ENCODE data around the gene KDM4B. TPM values are rescaled to one million over a fixed set of nuclear protein-coding genes. Genes with fewer than 3 reads are reported as not detected.

The KDM4B gene
- total RNA-seq, 1 donor: 26.7 TPM

DNA sequence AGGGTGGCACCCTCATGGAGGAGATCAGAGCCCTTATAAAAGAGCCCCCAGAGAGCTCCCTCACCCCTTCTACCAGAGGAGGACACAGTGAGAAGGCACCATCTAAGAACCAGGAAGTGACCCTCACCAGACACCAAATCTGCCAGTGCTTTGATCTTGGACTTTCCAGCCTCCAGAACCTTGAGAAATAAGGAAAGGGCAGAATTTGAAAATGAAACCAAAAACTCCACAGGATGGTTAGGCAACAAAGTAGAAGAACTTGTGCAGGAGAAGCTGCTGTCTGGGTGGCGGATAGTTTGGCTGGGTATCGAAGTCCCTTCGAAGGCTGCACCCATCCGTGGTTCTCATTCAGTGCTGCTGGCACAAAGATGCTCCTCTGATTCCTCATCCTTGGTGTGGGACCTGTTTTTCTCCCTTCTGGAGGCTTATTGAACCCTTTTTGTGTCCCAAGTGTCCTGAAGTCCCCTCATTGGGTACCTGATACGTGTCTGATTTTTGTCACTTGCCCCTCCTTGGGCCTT, 130.8 kb downstream of the KDM4B start:
- no peak for DNase-seq (ENCODE audit: low read depth in 2 of 3, low spot score in 2 of 3)

DNA sequence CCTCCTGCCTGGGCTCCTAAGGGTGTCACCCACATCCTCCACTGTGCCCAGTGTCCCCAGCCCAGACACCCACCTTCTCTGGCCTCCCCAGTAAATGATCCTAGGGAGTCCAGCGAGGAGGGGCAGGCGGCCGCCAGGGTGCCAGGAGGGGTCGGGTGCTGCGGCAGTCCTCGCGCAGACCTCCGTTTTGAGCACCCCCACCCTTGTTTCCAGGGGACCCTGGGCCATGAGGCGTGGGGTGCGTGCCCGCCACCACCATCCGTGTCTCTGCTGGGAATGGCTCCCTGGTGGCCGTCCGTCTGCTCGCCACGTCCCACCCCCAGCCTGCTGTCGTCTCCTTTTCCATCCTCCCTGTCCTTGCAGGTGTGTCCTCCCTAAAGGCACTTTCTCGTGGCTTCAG, 133.0 kb downstream of the KDM4B start:
- no peak for DNase-seq (ENCODE audit: low read depth in 2 of 3, low spot score in 2 of 3)

DNA sequence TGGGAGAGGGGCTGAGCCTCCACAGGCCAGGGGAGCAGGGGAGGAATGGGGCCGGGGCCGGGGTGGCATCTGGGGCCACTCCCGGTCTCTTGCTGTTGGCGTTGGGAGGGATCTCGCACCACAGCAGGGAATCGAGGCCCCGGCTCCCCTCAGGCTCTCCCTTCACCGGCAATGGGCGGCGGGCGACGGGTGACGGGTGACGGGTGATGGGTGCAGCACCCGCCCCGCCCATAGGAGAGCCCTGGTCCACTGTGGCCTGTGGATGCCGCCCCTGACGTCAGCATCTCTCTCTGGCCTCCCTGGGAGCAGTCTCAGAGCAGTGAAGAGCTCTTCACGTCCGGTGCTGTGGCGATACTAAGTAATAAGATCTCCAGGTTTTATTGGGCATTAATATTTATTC, 133.6 kb downstream of the KDM4B start:
- no peak for DNase-seq (ENCODE audit: low read depth in 2 of 3, low spot score in 2 of 3)

DNA sequence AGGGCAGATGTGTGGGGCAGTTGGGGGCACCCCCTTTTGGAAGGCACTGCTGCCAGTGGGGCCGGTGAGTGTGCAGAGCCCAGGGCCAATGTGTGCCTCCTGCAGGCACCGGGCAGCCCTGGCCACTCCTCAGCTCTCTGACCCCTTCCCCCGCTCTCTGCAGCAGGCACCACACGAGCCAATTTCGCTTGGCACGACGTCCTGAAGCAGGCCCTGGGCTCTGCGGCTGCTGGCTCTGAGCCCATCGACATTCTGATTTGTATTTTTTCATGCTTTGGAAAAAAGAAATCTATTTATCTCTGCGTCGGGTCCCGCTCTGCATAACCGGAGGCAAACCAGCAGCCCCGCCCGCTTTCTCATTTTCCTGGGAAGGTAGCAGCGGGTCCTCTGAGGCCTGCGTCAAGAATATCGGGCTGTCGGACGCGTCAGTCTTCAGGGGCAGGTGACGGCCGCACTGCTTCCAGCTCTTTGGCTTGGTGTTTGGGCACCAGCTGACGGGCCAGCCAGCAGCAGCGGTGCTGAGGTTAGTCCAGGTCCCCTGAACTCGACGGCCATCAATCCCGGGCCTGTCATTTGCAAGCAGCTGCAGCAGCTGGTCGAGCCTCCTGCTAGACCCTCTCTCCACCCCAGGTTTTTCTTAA, 134.3 kb downstream of the KDM4B start:
- DNase-seq (ENCODE audit: low read depth in 2 of 3, low spot score in 2 of 3): no peak

DNA sequence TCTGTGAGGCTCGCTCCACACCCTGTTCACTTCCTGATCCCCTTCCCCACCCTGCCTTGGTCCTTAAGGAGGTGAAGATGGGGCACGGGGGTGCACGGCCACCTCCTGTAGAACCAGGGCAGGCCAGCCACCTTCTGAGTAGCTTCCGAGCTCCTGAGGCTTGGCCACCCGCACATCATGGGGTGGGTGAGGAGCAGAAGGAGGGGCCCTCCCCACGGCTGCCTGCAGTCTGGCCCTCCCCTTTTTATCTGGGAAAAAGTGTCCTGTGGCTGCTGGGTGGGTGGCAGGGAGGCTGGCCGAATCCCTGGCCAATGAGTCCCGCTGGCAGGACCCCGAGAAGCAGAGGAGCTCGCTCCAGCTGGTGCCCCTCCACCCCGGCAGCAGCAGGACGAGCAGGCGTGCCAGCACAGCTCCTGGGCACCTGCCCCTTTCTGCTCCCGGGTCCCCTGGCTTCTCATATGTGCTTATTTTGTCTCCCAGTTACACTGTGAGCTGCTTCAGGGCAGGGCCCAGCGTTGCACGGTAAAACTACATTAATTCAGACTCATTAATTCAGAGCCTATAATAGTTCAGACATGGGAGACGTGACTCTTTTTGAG, 135.0 kb downstream of the KDM4B start:
- no peak for DNase-seq (ENCODE audit: low read depth in 2 of 3, low spot score in 2 of 3)

DNA sequence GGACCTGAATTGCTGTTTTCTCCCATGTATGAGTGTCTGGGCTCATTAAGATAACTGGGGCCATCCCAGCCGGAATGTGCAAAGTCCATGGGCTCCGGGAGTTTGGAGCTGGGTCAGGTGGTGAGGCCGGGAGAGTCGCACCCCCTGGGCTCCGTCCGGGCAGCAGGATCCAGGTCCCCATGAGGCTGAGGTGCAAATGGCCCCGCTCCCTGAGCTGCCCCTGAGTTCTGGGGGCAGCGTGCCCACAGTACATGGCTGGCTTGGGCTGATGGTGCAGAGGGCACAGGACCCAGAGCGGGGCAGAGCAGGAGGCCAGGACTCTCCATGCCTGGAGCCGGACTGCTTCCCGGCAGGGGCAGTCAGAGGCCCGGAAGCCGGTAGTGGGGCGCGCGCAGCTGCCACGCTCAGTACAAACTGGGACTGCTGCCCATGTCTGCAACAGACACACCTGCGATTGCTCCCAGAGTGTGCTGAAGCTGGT, 136.0 kb downstream of the KDM4B start:
- DNase-seq (ENCODE audit: low read depth in 2 of 3, low spot score in 2 of 3): no peak

DNA sequence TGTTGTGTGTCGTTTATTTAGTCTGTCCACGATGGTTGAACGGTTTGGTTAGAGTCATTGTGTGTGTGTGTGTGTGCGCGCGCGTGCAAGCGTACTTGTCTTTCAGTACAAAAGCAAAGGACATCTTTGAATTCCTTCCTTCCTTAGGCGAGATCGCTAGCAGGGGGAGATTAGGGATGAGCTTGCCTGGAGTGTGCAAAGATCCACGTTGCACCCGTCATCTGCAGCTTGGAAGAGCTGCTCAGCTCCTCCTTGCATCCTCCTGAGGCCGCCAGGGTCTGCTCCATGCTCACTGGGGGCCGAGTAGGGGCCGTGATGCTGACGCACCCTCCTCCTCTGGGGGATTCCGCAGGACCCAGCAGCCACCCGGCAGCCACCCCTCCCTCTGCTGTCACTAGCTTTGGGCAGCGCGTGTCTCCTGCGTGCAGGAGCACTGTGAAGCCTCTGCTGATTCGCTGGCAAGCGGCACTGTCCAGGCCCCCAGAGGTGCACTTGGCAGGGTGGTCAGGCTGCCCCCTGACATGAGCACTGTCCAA, 137.3 kb downstream of the KDM4B start:
- no peak for DNase-seq (ENCODE audit: low read depth in 2 of 3, low spot score in 2 of 3)

DNA sequence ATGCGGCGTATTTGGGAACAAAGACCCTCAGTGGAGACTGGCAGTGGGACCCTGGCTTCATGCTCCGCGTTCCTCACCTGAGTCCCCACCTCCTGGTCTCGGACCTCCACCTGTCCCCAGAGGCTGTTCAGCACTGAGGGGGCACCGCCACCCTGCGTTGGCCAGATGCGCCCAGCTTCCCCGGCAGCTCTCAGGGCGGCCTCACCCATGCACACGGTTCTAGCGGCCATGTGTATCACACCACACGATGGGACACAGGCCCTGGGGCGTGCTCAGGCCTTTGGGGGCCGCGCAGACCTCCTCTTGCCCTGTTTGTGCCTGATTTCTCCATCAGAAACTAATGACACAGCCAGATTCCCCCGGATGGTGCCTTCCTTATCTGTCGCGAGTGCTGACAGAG, 138.1 kb downstream of the KDM4B start:
- no peak for DNase-seq (ENCODE audit: low read depth in 2 of 3, low spot score in 2 of 3)

DNA sequence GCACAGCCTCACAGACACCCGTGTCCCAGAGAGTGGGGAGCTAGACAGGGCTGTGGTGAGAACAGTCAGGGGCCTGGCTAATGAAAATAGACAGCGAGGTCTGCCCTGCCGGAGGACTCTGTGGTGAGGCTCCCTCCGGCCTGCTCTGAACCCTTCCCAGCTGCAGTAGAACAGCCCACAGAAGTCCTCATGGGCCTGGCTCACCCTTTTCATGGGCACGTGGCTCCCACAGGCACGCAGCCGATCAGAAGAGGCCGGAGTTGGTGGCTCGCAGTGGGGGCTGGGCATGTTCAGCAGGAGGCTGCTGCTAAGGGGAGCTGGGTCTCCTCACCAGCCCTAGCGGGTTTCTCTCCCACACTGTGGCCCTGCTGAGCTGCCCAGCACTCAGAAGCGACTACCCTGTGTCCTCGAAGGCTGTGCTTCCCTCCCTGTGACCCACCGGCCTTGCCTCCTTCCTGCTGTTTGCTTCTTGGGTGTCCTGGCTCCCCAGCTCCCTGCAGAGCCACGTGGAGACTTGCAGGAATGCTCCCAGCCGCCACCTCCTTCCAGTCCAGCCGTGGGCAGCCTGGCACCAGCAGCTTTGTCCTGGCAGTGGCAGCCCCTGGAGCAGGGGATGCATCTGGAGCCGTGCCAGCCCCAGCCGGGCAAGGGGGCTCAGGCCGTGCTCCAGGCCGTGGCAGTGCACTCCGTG, 138.7 kb downstream of the KDM4B start:
- no peak for DNase-seq (ENCODE audit: low read depth in 2 of 3, low spot score in 2 of 3)

DNA sequence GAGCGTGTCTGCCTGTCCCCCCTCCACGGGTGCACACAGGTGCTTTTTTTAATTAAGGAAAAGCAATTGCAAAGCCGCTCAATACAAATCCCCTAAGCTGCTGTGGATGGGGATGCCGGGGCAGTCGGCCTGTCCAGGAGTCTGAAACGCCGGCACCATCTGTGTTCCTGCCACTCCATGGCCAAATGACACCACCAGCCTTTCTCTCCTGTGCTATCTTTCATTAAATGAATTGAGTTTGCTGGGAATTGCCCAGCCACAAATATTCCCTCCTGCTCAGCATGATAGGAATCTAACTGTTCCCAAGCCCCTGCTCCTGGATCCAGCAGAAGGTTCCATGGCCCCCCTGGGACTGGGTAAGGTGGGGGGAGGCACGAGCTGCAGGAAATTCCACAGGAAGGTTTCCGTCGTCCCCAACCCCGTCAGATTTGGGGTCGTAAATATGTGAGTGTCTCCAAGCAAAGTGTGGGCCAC, 139.2 kb downstream of the KDM4B start:
- no peak for DNase-seq (ENCODE audit: low read depth in 2 of 3, low spot score in 2 of 3)

DNA sequence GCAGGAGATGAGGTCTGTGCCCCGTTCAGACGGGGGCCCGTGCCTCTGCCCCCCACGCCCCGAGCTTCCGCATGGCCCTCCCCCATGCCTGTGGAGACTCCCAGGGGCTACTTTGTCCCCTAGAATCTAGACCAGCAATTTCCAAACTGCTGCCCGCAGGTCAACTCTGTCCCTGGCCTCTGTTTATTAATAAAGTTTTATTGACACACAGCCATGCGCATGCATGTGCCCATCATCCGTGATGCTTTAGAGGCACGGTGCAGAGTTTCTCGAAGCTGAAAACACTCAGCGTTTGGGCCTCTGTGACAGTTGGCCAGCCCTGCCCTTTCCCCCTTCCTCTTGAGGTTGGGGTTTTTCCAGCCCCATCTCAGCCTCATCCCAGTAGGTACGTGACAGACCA, 140.0 kb downstream of the KDM4B start:
- no peak for DNase-seq (ENCODE audit: low read depth in 2 of 3, low spot score in 2 of 3)

DNA sequence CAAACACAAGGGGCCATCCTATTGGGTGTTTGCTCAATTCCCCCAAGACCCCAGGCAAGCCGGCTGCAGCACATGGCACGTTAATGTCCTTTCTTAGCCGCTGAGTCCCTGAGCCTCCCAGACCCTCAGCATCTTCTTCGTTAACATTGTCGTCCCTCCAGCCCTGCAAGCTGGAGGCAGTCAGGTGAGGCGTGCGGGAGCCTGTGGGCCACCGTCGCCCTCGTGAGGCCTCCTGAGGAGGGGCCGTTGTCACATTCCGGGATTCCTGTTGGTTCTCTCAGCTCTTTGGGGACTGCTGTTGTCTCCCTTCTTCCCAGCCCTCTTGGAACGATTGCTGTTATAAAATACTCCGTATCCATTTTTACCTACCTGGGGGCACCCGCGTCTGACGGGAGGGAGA, 140.6 kb downstream of the KDM4B start:
- DNase-seq (ENCODE audit: low read depth in 2 of 3, low spot score in 2 of 3): no peak

DNA sequence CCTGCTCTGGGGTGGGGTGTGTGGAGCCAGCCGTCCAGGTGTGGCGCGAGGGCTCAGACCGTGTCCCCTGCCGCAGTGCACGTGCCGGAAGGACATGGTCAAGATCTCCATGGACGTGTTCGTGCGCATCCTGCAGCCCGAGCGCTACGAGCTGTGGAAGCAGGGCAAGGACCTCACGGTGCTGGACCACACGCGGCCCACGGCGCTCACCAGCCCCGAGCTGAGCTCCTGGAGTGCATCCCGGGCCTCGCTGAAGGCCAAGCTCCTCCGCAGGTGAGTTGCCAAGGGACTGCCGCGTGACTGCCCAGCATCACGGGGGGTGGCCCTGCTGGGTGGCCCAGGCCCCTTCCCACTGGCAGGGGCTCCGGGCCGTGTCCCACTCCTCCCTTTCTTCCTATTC, 141.6 kb downstream of the KDM4B start:
- DNase-seq (ENCODE audit: low read depth in 2 of 3, low spot score in 2 of 3): no peak

DNA sequence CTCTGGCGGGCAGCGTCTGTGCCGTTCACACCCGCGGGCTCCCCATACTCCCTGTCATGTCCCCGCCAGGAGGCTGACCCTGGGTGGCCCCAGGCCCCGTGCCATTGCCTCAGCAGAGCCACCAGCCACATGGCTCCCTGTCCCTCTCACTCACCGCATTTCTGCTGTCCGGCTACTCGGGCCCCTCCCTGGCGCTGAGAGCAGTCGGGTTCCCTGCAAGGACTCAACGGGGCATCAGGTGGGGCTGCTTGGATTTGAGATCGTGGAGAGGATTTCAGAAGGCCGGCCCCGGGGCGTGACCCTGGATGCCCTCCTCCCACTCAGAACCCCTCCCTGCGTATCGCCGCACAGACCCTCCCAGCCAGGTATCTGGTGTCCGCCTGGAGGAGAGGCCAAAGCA, 142.1 kb downstream of the KDM4B start:
- no peak for DNase-seq (ENCODE audit: low read depth in 2 of 3, low spot score in 2 of 3)

DNA sequence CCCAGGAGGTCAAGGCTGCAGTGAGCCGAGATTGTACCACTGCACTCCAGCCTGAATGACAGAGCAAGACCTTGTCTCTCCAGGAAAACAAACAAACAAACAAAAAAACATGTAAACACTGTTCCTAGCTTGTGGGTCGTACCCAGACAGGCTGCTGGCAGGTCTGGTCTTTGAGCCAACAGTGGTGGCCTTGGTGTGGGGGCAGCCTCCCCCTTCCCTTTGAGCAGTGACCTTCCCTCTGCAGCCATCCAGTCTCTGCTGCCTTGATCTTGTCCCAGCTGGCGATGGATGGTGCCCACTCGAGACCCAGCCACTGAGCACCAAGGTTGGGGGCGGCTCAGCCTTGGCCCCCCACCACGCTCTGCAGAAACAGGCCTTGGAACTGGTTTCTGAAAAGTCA, 143.3 kb downstream of the KDM4B start:
- DNase-seq (ENCODE audit: low read depth in 2 of 3, low spot score in 2 of 3): no peak

DNA sequence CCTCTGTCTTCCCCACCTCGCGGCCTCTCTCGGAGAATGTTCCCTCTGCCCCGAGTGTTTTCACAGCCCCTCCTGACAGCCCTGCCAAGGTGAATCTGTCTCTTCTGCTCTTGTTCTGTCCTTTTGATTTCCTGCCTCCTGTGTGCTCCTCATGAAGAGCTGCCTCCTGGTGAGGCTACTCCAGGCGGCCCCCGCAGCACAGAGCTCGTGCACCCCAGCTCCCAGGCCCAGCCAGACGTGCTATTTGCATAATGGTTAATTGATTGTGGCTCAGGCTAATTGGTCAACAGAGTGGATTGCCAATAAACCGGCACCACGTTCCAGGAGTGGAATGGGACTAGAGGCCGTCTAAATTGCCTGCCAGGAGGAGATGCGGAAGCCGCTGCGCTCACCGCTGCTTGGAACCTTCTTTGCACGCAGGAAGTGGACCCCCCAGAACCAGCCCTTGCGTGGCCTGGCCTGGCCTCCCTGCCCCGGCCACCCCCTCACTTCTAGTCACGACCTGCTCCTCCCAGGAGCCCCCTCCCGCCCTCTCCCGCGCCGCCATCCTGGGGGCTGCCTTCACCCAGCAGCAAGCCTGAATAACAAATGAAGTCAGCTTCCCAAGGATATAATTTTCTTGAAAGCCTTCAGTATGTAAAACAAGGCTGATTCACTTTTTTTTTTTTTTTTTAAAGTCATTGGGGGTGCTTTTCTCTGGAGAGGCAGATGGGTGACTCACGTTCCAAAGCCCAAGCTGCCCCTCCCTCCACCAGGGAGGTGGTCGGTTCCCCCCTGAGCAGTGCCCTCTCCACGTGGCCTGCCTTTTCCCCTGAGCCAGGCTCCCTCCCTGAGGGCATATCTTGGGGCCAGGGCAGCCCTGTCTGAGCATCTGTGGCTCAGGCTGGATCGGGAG, 144.0 kb downstream of the KDM4B start:
- DNase-seq (ENCODE audit: low read depth in 2 of 3, low spot score in 2 of 3): no peak

DNA sequence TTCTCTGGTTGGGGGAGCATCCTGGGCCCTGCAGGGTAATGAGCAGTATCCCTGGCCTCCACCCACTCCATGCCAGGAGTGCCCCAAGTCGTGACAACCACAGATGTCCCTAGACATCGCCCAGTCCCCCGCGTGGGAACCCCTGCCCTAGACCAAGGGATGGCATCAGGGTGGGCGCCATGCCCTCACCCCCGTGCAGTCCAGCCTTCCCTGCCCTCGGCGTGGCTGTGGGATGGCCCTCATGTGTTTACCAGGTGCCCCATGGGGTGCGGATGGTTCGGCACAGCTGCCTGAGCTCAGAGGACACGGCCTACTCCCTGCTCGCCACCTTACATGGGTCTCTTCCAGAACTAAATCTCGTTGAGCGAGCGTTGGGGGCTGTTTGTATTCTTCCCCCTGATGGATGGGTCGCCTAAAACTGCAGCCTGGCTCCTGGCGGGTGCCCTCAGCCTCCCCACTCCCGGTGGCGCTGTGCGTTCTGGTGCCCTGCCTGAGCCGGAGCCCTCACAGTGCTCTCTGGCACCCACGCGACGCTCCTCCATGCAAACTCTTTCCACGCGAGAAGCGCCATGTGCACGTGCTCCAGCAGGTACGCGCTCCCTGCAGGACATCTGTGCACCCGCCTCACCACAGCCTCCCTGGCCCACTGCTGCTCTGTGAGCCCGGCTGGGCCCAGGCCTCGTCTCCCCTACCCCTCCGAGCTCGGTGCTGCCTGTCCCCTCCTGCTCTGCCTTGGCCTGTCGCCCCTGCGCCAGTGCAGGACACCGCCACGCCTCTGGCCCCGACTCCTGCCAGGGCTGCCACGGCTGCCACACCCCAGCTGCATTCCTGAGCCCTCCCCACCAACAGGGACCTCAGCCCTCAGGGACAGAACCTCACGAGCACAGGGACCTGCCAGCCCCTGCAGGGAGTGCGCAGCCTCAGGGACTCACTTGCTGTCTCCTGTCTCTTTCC, 145.0 kb downstream of the KDM4B start:
- DNase-seq (ENCODE audit: low read depth in 2 of 3, low spot score in 2 of 3): no peak

DNA sequence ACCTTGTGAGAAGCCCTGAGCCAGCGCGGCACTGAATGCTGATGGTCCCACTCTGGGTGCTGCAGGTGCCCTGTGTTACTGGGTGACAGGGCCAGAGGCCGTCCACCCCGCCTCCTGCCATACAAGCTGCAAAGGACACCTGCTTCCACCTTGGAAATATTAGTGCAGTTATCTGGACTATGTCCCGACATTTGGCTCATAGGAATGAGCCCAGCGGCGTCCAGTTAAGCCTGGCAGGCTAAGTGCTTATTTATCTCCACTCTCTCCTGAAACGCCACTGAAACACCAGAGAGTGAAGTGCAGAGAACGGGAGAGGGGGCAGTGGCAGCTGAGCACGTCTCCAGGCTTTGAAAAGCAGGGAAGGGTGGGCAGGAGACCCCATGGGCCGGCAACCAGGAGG, 145.8 kb downstream of the KDM4B start:
- DNase-seq (ENCODE audit: low read depth in 2 of 3, low spot score in 2 of 3): no peak

DNA sequence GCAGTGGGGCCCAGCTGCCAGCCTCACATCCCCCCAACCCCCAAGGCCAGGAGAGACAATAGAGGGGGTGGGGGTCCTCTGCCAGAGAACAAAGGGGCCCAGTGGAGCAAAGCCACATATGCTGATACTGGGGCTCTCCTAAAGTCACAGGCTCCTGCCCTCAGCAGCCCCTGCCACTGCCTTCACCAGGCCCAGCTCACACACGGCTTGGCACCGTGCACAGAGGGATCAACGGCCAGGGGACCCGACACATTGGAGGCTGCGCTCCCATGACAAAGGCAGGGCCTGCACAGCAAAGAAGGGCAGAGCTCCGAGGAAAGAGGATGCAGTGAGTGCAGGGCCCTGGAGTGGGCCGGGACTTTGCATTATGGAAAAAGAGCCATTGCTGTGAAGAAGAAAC, 146.4 kb downstream of the KDM4B start:
- no peak for DNase-seq (ENCODE audit: low read depth in 2 of 3, low spot score in 2 of 3)
